OCI-LY7 (cell line): Measurements from ENCODE around the gene KLC3. TPM values are rescaled to one million over a fixed set of nuclear protein-coding genes. Genes with fewer than 3 reads are reported as not detected.

Source experiments
- BruUV-seq: library from RNA; stranded (reverse); fragments of 400-500 nt; replicated peaks from 2 replicates; lab custom pipeline; 2021; lab: Mats Ljungman, UMichigan
- CTCF ChIA-PET: fragments of 300-600 bp; sonication (Branson Sonifier 250); formaldehyde crosslinking; loops from one replicate; lab custom pipeline; 2022; ENCODE audit warnings: antibody characterized with exemption; ENCODE audit not compliant: unreplicated experiment; lab: Charles Lee
- POLR2A ChIA-PET: fragments of 300-600 bp; sonication (Branson Sonifier 250); formaldehyde crosslinking; loops from one replicate; lab custom pipeline; 2022; ENCODE audit warnings: antibody characterized with exemption; lab: Charles Lee
- DNase-seq: peaks from one replicate; pipeline ENCODE4 v3.0.0-alpha.2; 2015; ENCODE audit warnings: low spot score
- H2AFZ ChIP-seq: fragments of 200-600 bp; sonication (generic), shearing (Covaris generic); 2 replicates; pipeline ENCODE4 v1.6.1; 2014; ENCODE audit warnings: mild to moderate bottlenecking, antibody characterized with exemption, low read length, moderate library complexity
- H3K27ac ChIP-seq: fragments of 200-600 bp; sonication (generic); 2 replicates; pipeline ENCODE4 v1.5.1; 2014; ENCODE audit warnings: mixed run types, low read depth, mild to moderate bottlenecking, moderate library complexity, low read length, inconsistent platforms; ENCODE audit not compliant: poor library complexity, severe bottlenecking
- H3K36me3 ChIP-seq: fragments of 200-600 bp; sonication (generic); 2 replicates; pipeline ENCODE4 v1.6.1; 2014; ENCODE audit warnings: mild to moderate bottlenecking, antibody characterized with exemption, low read length, moderate library complexity, mixed read lengths; ENCODE audit not compliant: insufficient read depth
- H3K4me1 ChIP-seq: fragments of 200-600 bp; sonication (generic); 2 replicates; pipeline ENCODE4 v1.5.1; 2014; ENCODE audit warnings: mild to moderate bottlenecking, low read length; ENCODE audit not compliant: insufficient read depth, poor library complexity, severe bottlenecking
- H3K4me2 ChIP-seq: fragments of 200-600 bp; sonication (generic); 2 replicates; pipeline ENCODE4 v1.6.1; 2014; ENCODE audit warnings: mild to moderate bottlenecking, low read length
- H3K4me3 ChIP-seq: fragments of 200-600 bp; sonication (generic); 2 replicates; pipeline ENCODE4 v1.5.1; 2014; ENCODE audit warnings: mild to moderate bottlenecking, low read depth, low read length; ENCODE audit not compliant: poor library complexity, severe bottlenecking
- H3K79me2 ChIP-seq: fragments of 200-600 bp; sonication (generic); 2 replicates; pipeline ENCODE4 v1.6.1; 2016; ENCODE audit warnings: low read depth, mild to moderate bottlenecking, low read length, moderate library complexity, mixed read lengths; ENCODE audit not compliant: insufficient read depth
- H3K9me2 ChIP-seq: fragments of 200-600 bp; sonication (generic); 2 replicates; pipeline ENCODE4 v1.6.1; 2016; ENCODE audit warnings: mild to moderate bottlenecking, low read length, mixed read lengths; ENCODE audit not compliant: insufficient read depth
- H3K9me3 ChIP-seq: fragments of 200-600 bp; sonication (generic); 2 replicates; pipeline ENCODE4 v1.6.1; 2014; ENCODE audit warnings: mild to moderate bottlenecking, mixed run types, low read length, mixed read lengths
- H4K20me1 ChIP-seq: fragments of 200-600 bp; sonication (generic); 2 replicates; pipeline ENCODE4 v1.6.1; 2014; ENCODE audit warnings: mild to moderate bottlenecking, antibody characterized with exemption, low read length, moderate library complexity, mixed read lengths; ENCODE audit not compliant: insufficient read depth
- CTCF ChIP-seq: fragments of 200-600 bp; sonication (generic); conservative IDR thresholded peaks from 2 replicates; pipeline ENCODE4 v1.5.1; 2014; ENCODE audit warnings: mild to moderate bottlenecking, antibody characterized with exemption, low read length, moderate library complexity, mixed read lengths
- EZH2phosphoT487 ChIP-seq: fragments of 200-600 bp; sonication (generic); IDR thresholded peaks from 2 replicates; pipeline ENCODE4 v1.6.1; 2018; ENCODE audit warnings: low read depth, borderline replicate concordance, mild to moderate bottlenecking, mixed run types, antibody characterized with exemption, low read length, moderate library complexity, mixed read lengths
- intact Hi-C: fragments of 100-400 bp; cut with micrococcal nuclease; formaldehyde crosslinking; loops from one replicate; pipeline ENCODE4 v1.10.0; 2022; ENCODE audit not compliant: unreplicated experiment
- total RNA-seq, 2 experiments: library from RNA; depleted of rRNA in 1 of 2; stranded (reverse); fragments of >200 nt in 1 of 2; shearing (Covaris generic) in 1 of 2; gene quantifications; 2 replicates each; pipeline ENCODE4 v1.2.3, GENCODE V29; 2014 to 2022

The KLC3 gene
- total RNA-seq, 2 experiments from 2014 or later = not detected

- ChIA-PET POLR2A (no interaction called here), CTCF (no interaction called here)
- no peak overlapping the region for H2AFZ ChIP-seq
- intact Hi-C loops = no loop called here
- no peaks in the 10 kb centered on the region for H4K20me1 ChIP-seq
- peaks cover 10% of the 10 kb centered on the region for H3K4me1 ChIP-seq
- TF ChIP-seq EZH2phosphoT487 (no peak), CTCF (no peak)
- no TSS peak for BruUV-seq
- H3K27ac ChIP-seq = no peak overlapping the region
- no peaks in the 10 kb centered on the region for H3K79me2 ChIP-seq
- H3K9me3 ChIP-seq = no peaks in the 10 kb centered on the region
- H3K36me3 ChIP-seq = no peaks in the 10 kb centered on the region
- DNase-seq = no peak
- no peaks in the 10 kb centered on the region for H3K9me2 ChIP-seq
- no peak overlapping the region for H3K4me2 ChIP-seq
- H3K4me3 ChIP-seq = no peak overlapping the region
Observed at GRCh38 chr19:45322311-45322710, 18.2 kb upstream of the KLC3 start.

- no peaks in the 10 kb centered on the region for H3K9me3 ChIP-seq
- no peak within 1 kb of the TSS for H2AFZ ChIP-seq
Observed at GRCh38 chr19:45322744-45323281, 17.7 kb upstream of the KLC3 start, which contains the start of gene CKM. Gene CKM, minus strand, starts transcription at chr19:45322875. Its CDS starts 3,162 bp downstream, at chr19:45319713.

More at GRCh38 chr19:45322744-45323281, 17.7 kb upstream of the KLC3 start, which contains the start of gene CKM:
- intact Hi-C loops = no loop called here
- Histone ChIP-seq H3K79me2 (no peaks in the 10 kb centered on the region), H3K9me2 (no peaks in the 10 kb centered on the region), H3K27ac (no peak within 1 kb of the TSS), H3K4me3 (no peak within 1 kb of the TSS), H3K4me2 (no peak within 1 kb of the TSS), H3K36me3 (no peaks in the 10 kb centered on the region), H4K20me1 (no peaks in the 10 kb centered on the region), H3K4me1 (peaks cover 10% of the 10 kb centered on the region)
- ChIA-PET POLR2A (no interaction called here), CTCF (no interaction called here)
- TF ChIP-seq CTCF = no peak
- no peak for TF ChIP-seq EZH2phosphoT487
- DNase-seq = no peak
- no TSS peak for BruUV-seq
